ENCODE measurements around the gene FBLN2. TPM values are rescaled to one million over a fixed set of nuclear protein-coding genes. Genes with fewer than 3 reads are reported as not detected.

Gene FBLN2
- total and polyA plus RNA-seq, 2 of the 13 experiments (the other 11 are each of a cell fraction or from before 2014, with no cell fraction given) = not detected

GRCh38 chr3:13648060-13649001 lies 99.4 kb downstream of the FBLN2 start (continued):
- TF ChIP-seq AHDC1 (CRISPR knock-in tag; IDR thresholded peaks at IDR 0.05; ENCODE audit: borderline replicate concordance) (no peak), CEBPG (CRISPR knock-in tag; IDR thresholded peaks at IDR 0.05) (no peak), SMAD3 (CRISPR knock-in tag; IDR thresholded peaks at IDR 0.05) (0 out of 2 replicates have a peak, but pooled peaks have one; percentile 41), ZNF773 (CRISPR knock-in tag; IDR thresholded peaks at IDR 0.05; ENCODE audit: borderline replicate concordance) (no peak), THAP9 (CRISPR knock-in tag; IDR thresholded peaks at IDR 0.05; ENCODE audit: borderline replicate concordance) (0 out of 2 replicates have a peak, but pooled peaks have one; percentile 26), KDM1A (CRISPR knock-in tag; IDR thresholded peaks at IDR 0.05) (no peak), ZBTB7B (CRISPR knock-in tag; IDR thresholded peaks at IDR 0.05) (no peak), ZBTB40 (IDR thresholded peaks at IDR 0.05) (no peak), ZBTB40 (CRISPR knock-in tag; IDR thresholded peaks at IDR 0.05) (no peak), ZNF607 (CRISPR knock-in tag; IDR thresholded peaks at IDR 0.05; ENCODE audit: borderline replicate concordance) (no peak), ZNF430 (CRISPR knock-in tag; IDR thresholded peaks at IDR 0.05) (no peak)

Data from HepG2 (cell line).